Right renal cortex interstitium (tissue), 3 donors: ENCODE results near the gene ENHO. TPM values are rescaled to one million over a fixed set of nuclear protein-coding genes. Genes with fewer than 3 reads are reported as not detected.

Source experiments
- DNase-seq, 3 donors: peaks; one replicate each; pipeline ENCODE4 v3.0.0-alpha.2; 2013; ENCODE audit warnings: low read depth in 3 of 3, low spot score in 2 of 3
- polyA plus RNA-seq, 3 donors: library from polyadenylated mRNA; unstranded; fragments of 120-200 nt; gene quantifications; one replicate each; pipeline ENCODE4 v1.2.1, GENCODE V29; 2013; ENCODE audit not compliant: insufficient read length in 3 of 3

Gene ENHO
- polyA plus RNA-seq = 1 to 10 TPM; 1.3 to 1.8 (median 1.4) TPM

- peak; percentile 62 to 84 (median 72) for DNase-seq
Measured at GRCh38 chr9:34522971-34523797, at the start of gene ENHO. Gene ENHO (minus strand): TSS chr9:34522990. CDS start chr9:34521695, 1,295 bp downstream.

GRCh38 chr9:34572092-34572491 lies 49.3 kb upstream of the ENHO start:
- no peak for DNase-seq

- DNase-seq = no peak
Measured at GRCh38 chr9:34571481-34571810, 48.7 kb upstream of the ENHO start.

- no peak for DNase-seq
Measured at GRCh38 chr9:34570809-34571480, 48.2 kb upstream of the ENHO start.

- no peak for DNase-seq
Measured at GRCh38 chr9:34570376-34570775, 47.6 kb upstream of the ENHO start.

GRCh38 chr9:34568774-34569173 lies 46.0 kb upstream of the ENHO start:
- DNase-seq = no peak

GRCh38 chr9:34568133-34568532 lies 45.3 kb upstream of the ENHO start:
- no peak for DNase-seq

- DNase-seq = no peak
Measured at GRCh38 chr9:34566972-34567371, 44.2 kb upstream of the ENHO start.

GRCh38 chr9:34566322-34566721 lies 43.5 kb upstream of the ENHO start:
- DNase-seq = no peak

GRCh38 chr9:34565856-34566255 lies 43.1 kb upstream of the ENHO start:
- DNase-seq = no peak

- no peak for DNase-seq
Measured at GRCh38 chr9:34564617-34565016, 41.8 kb upstream of the ENHO start.

GRCh38 chr9:34563262-34563661 lies 40.5 kb upstream of the ENHO start:
- DNase-seq = no peak

GRCh38 chr9:34562135-34562745 lies 39.5 kb upstream of the ENHO start:
- no peak for DNase-seq

- no peak for DNase-seq
Measured at GRCh38 chr9:34560599-34561214, 37.9 kb upstream of the ENHO start.

GRCh38 chr9:34559624-34560455 lies 37.0 kb upstream of the ENHO start:
- DNase-seq = no peak

GRCh38 chr9:34558919-34559623 lies 36.3 kb upstream of the ENHO start:
- no peak for DNase-seq

GRCh38 chr9:34558364-34558763 lies 35.6 kb upstream of the ENHO start:
- DNase-seq = no peak

GRCh38 chr9:34557426-34558321 lies 34.9 kb upstream of the ENHO start:
- DNase-seq = no peak

- DNase-seq = no peak
Measured at GRCh38 chr9:34556949-34557348, 34.2 kb upstream of the ENHO start.
